HG03097 (cell line): ENCODE measurements around the gene LRP4.

Experiments
- ATAC-seq: cut with Tn5 transposase; IDR thresholded peaks from one replicate; pipeline ENCODE4 v1.9.1; 2021; ENCODE audit not compliant: unreplicated experiment, low FRiP score

Gene LRP4

GRCh38 chr11:46855863-46856262, 62.5 kb downstream of the LRP4 start:
- ATAC-seq: no peak

- ATAC-seq: no peak
These were observed 63.2 kb downstream of the LRP4 start for GRCh38 chr11:46855167-46855566.

- ATAC-seq: no peak
These were observed 67.4 kb downstream of the LRP4 start for GRCh38 chr11:46850829-46851380.

- ATAC-seq: no peak
These were observed 68.7 kb downstream of the LRP4 start for GRCh38 chr11:46849631-46850030.

- ATAC-seq: no peak
These were observed 71.9 kb downstream of the LRP4 start for GRCh38 chr11:46846510-46846830.

GRCh38 chr11:46845740-46846509, 72.4 kb downstream of the LRP4 start, which contains the start of gene CKAP5:
Gene CKAP5 (minus strand): TSS chr11:46846280. CDS start chr11:46821231, 25,049 bp downstream.
- peak; percentile 86 for ATAC-seq

GRCh38 chr11:46845440-46845739, 73.0 kb downstream of the LRP4 start:
- ATAC-seq: no peak

GRCh38 chr11:46840116-46840515, 78.2 kb downstream of the LRP4 start:
- ATAC-seq: no peak

- ATAC-seq: no peak
These were observed 79.8 kb downstream of the LRP4 start for GRCh38 chr11:46838501-46838900.

- no peak for ATAC-seq
These were observed 80.5 kb downstream of the LRP4 start for GRCh38 chr11:46837860-46838259.

GRCh38 chr11:46836870-46837269, 81.5 kb downstream of the LRP4 start:
- ATAC-seq: no peak

GRCh38 chr11:46836431-46836830, 81.9 kb downstream of the LRP4 start:
- no peak for ATAC-seq

GRCh38 chr11:46835897-46836296, 82.5 kb downstream of the LRP4 start:
- ATAC-seq: no peak

GRCh38 chr11:46834821-46835220, 83.5 kb downstream of the LRP4 start:
- ATAC-seq: no peak

- no peak for ATAC-seq
These were observed 85.7 kb downstream of the LRP4 start for GRCh38 chr11:46832511-46833214.

GRCh38 chr11:46827995-46828394, 90.4 kb downstream of the LRP4 start:
- ATAC-seq: no peak

- peak; percentile 87 for ATAC-seq
These were observed 91.9 kb downstream of the LRP4 start for GRCh38 chr11:46826310-46827044.

GRCh38 chr11:46808799-46809431, 109.4 kb downstream of the LRP4 start:
- ATAC-seq: no peak
